HG03196 (cell line): ENCODE data around the gene YDJC.
A peak's percentile ranks its signal among the peaks of the same experiment; 100 is the strongest.
"Not testable (repeated sequence)": the region's sequence is repeated elsewhere in the genome, so short reads cannot be mapped to it uniquely, and the experiment has no call there.

ENCODE experiments used
- ATAC-seq: cut with Tn5 transposase; IDR thresholded peaks from one replicate; pipeline ENCODE4 v1.9.1; 2021; ENCODE audit not compliant: unreplicated experiment

The YDJC gene

GRCh38 chr22:21629255-21630149 lies at the start of gene YDJC:
Gene YDJC, minus strand, starts transcription at chr22:21630022. Its CDS starts 8 bp downstream, at chr22:21630014.
- ATAC-seq, result peak; percentile 66

- no peak for ATAC-seq
These were observed 49.6 kb upstream of the YDJC start for GRCh38 chr22:21679383-21679782.

- ATAC-seq, result not testable (repeated sequence)
These were observed 49.0 kb upstream of the YDJC start for GRCh38 chr22:21678842-21679241.

- ATAC-seq, result no peak
These were observed 48.0 kb upstream of the YDJC start for GRCh38 chr22:21677606-21678443.

- no peak for ATAC-seq
These were observed 44.9 kb upstream of the YDJC start for GRCh38 chr22:21674638-21675245.

GRCh38 chr22:21673534-21674321 lies 43.9 kb upstream of the YDJC start:
- no peak for ATAC-seq

GRCh38 chr22:21672107-21672629 lies 42.3 kb upstream of the YDJC start:
- ATAC-seq, result no peak

- no peak for ATAC-seq
These were observed 39.2 kb upstream of the YDJC start for GRCh38 chr22:21669026-21669425.

- no peak for ATAC-seq
These were observed 37.0 kb upstream of the YDJC start for GRCh38 chr22:21666786-21667185.

GRCh38 chr22:21665047-21665851 lies 35.4 kb upstream of the YDJC start:
- no peak for ATAC-seq

- no peak for ATAC-seq
These were observed 33.9 kb upstream of the YDJC start for GRCh38 chr22:21663738-21664137.

- ATAC-seq, result no peak
These were observed 32.2 kb upstream of the YDJC start for GRCh38 chr22:21661991-21662390.

GRCh38 chr22:21660904-21661303 lies 31.1 kb upstream of the YDJC start:
- no peak for ATAC-seq

GRCh38 chr22:21659864-21660525 lies 30.2 kb upstream of the YDJC start:
- ATAC-seq, result no peak

GRCh38 chr22:21657360-21658032 lies 27.7 kb upstream of the YDJC start:
- peak; percentile 60 for ATAC-seq

GRCh38 chr22:21657020-21657359 lies 27.2 kb upstream of the YDJC start:
- ATAC-seq, result no peak

GRCh38 chr22:21652547-21653545 lies 23.0 kb upstream of the YDJC start:
- peak; percentile 1 for ATAC-seq
